ENCODE measurements around the gene ZNHIT3.

DNA sequence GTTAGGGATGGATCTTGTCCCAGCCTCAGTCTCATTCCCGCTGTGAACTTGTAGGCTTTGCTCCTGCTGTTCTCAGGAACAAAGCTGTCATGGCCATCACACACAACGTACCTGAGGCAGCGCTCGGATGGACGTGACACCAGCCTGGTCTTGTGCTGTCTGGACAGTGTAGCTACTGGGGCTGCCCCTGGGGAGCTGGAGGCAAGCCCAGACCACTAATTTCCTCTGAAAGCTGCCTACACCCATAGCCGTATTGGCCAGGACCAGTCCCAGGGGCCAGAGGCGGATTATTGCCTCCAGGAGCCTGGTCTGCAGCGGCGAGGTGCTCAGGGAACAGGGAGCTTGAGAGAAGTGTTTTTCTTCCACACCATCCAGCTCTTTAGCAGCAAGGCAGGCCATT is 11.7 kb downstream of the ZNHIT3 start:
- TF ChIP-seq, protein P1, sequence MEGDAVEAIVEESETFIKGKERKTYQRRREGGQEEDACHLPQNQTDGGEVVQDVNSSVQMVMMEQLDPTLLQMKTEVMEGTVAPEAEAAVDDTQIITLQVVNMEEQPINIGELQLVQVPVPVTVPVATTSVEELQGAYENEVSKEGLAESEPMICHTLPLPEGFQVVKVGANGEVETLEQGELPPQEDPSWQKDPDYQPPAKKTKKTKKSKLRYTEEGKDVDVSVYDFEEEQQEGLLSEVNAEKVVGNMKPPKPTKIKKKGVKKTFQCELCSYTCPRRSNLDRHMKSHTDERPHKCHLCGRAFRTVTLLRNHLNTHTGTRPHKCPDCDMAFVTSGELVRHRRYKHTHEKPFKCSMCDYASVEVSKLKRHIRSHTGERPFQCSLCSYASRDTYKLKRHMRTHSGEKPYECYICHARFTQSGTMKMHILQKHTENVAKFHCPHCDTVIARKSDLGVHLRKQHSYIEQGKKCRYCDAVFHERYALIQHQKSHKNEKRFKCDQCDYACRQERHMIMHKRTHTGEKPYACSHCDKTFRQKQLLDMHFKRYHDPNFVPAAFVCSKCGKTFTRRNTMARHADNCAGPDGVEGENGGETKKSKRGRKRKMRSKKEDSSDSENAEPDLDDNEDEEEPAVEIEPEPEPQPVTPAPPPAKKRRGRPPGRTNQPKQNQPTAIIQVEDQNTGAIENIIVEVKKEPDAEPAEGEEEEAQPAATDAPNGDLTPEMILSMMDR (IDR thresholded peaks at IDR 0.05; ENCODE audit: borderline replicate concordance, extremely low read depth, low read length, poor library complexity, severe bottlenecking), result no peak
- TF ChIP-seq EZH2 (IDR thresholded peaks at IDR 0.05; ENCODE audit: borderline replicate concordance, low read depth, low read length, severe bottlenecking), result no peak

Measured in DND-41 (cell line).